ENCODE measurements around the gene PPP1R8.

DNA sequence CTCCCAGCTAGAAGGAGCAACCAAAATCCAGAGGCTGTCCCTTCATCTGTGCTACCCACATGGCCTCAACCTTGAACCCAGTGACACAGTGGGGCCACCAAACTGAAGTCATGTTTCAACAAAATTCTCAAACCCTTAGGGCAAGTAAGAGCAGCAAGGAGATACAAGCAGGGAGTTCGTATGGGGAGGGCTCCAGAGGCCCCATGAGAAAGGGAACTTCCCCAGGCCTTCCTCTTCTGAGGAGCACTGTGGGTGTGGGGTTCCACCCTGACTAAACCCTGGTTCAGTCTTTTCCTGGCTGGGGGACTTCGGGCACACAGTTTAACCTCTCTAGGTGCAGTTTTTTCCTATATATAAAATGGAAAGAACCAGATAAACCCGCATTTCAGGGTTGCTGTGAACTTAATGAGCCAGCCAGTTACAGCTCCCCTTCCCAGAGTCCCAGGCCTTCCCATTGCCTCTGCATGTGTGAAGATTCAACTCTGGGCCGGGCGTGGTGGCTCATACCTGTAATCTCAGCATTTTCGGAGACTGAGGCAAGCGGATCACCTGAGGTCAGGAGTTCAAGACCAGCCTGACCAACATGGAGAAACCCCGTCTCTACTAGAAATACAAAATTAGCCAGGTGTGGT, 33.8 kb downstream of the PPP1R8 start:
- TF ChIP-seq CTCF (IDR thresholded peaks at IDR 0.05; ENCODE audit: low read depth, low read length) (no peak), POLR2A (IDR thresholded peaks at IDR 0.05; ENCODE audit: extremely low read depth, insufficient read length) (no peak), MYC (IDR thresholded peaks at IDR 0.05; ENCODE audit: low read depth, low read length) (peak; percentile 25; the same call in 1 of the 2 replicates)
